Activated CD4-positive, alpha-beta T cell treated with anti-CD3 and anti-CD28 coated beads for 36 hours (primary cell): ENCODE data around the gene CDK13. TPM values are rescaled to one million over a fixed set of nuclear protein-coding genes. Genes with fewer than 3 reads are reported as not detected.

Source experiments
- ATAC-seq: fragments of 200-7000 bp; cut with Tn5 transposase; one replicate; pipeline ENCODE4 v1.10.0; 2021; ENCODE audit warnings: mild to moderate bottlenecking, moderate library complexity
- CTCF ChIA-PET: fragments of 350-600 bp; sonication (Branson Sonifier 250); formaldehyde crosslinking; loops from one replicate; lab custom pipeline; 2021; ENCODE audit warnings: antibody characterized with exemption; lab: Charles Lee
- POLR2A ChIA-PET: fragments of 350-600 bp; sonication (Branson Sonifier 250); formaldehyde crosslinking; loops from one replicate; lab custom pipeline; 2021; ENCODE audit warnings: antibody characterized with exemption, inconsistent platforms; lab: Charles Lee
- DNase-seq: peaks from one replicate; pipeline ENCODE4 v3.0.0-alpha.2; 2020
- H3K27ac Mint-ChIP-seq: one replicate; pipeline ENCODE4 v1.8.0; 2021; ENCODE audit warnings: mixed read lengths
- H3K27me3 Mint-ChIP-seq: one replicate; pipeline ENCODE4 v1.8.0; 2021; ENCODE audit warnings: mixed read lengths
- H3K36me3 Mint-ChIP-seq: one replicate; pipeline ENCODE4 v1.8.0; 2021; ENCODE audit warnings: low read depth, mixed read lengths
- H3K4me1 Mint-ChIP-seq: one replicate; pipeline ENCODE4 v1.8.0; 2021; ENCODE audit warnings: mixed read lengths
- H3K4me3 Mint-ChIP-seq: one replicate; pipeline ENCODE4 v1.8.0; 2021; ENCODE audit warnings: mild to moderate bottlenecking, moderate library complexity, mixed read lengths
- H3K9me3 Mint-ChIP-seq: one replicate; pipeline ENCODE4 v1.8.0; 2021; ENCODE audit warnings: low read depth, mixed read lengths
- intact Hi-C, 2 experiments: fragments of 100-400 bp; cut with DNase I in 1 of 2; cut with micrococcal nuclease in 1 of 2; formaldehyde crosslinking; loops; one replicate each; pipeline versions ENCODE4 v1.14.2 to v1.15.1; 2022 to 2024; cut with DNase I, micrococcal nuclease
- total RNA-seq, 2 experiments: library from RNA; stranded (reverse); gene quantifications; one replicate each; pipeline ENCODE4 v1.2.3, GENCODE V29; 2021

The CDK13 gene
- total RNA-seq, 2 experiments from 2014 or later, result 34.8 to 47.6 TPM

- POLR2A ChIA-PET, result no interaction called here
Measured at GRCh38 chr7:39971924-39972323, 21.9 kb downstream of the CDK13 start.

DNA sequence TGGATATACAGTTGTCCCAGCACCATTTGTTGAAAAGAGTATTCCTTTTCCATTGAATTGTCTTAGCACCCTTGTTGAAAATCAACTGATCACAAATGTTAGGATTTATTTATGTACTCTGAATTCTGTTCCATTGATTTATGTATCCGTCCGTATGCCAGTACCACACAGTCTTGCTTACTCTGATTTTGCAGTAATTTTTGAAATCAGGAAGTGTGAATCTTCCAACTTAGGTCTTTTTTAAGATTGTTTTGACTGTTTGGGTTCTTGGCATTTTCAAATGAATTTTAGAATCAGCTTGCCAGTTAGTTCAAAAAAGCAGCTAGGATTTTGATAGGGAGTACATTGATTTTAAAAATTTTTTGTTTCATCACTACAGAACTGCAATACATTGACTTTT lies 23.7 kb downstream of the CDK13 start:
- Mint-ChIP-seq H3K27me3 (no peaks in the 10 kb centered on the region), H3K4me1 (peaks cover 53% of the 10 kb centered on the region), H3K4me3 (no peak overlapping the region), H3K9me3 (no peaks in the 10 kb centered on the region), H3K36me3 (peaks cover 1% of the 10 kb centered on the region), H3K27ac (peak overlapping the region; percentile 29)
- ChIA-PET CTCF (no interaction called here), POLR2A (no interaction called here)
- DNase-seq (no peak), ATAC-seq (no peak)
- intact Hi-C loops, result no loop called here

More at GRCh38 chr7:39971924-39972323, 21.9 kb downstream of the CDK13 start:
- H3K9me3 Mint-ChIP-seq, result peaks cover 1% of the 10 kb centered on the region
- CTCF ChIA-PET, result interaction anchor here (0.8 to 1.5 kb wide), 3 partner anchors 15 to 412 kb away, joined by 3 to 4 read pairs (median 3); no protein-coding TSS in a partner anchor
- no peaks in the 10 kb centered on the region for H3K27me3 Mint-ChIP-seq
- H3K4me3 Mint-ChIP-seq, result no peak overlapping the region
- H3K36me3 Mint-ChIP-seq, result peaks cover 4% of the 10 kb centered on the region
- ATAC-seq (no peak), DNase-seq (no peak)
- peaks cover 72% of the 10 kb centered on the region for H3K4me1 Mint-ChIP-seq
- intact Hi-C loops, result no loop called here
- no peak overlapping the region for H3K27ac Mint-ChIP-seq

- Mint-ChIP-seq H3K36me3 (no peaks in the 10 kb centered on the region), H3K27me3 (no peaks in the 10 kb centered on the region), H3K4me1 (peaks cover 23% of the 10 kb centered on the region), H3K27ac (no peak overlapping the region), H3K9me3 (no peaks in the 10 kb centered on the region), H3K4me3 (no peak overlapping the region)
- ATAC-seq, result peak; percentile 30
- intact Hi-C loops, result loop anchor here in 1 of 2 experiments (2.0 kb wide), 1 partner anchor 22 kb away; no protein-coding TSS in a partner anchor
- POLR2A ChIA-PET, result interaction anchor here (0.5 to 0.6 kb wide), 3 partner anchors 9 to 76 kb away, joined by 3 to 4 read pairs (median 4); no protein-coding TSS in a partner anchor
- DNase-seq, result no peak
- CTCF ChIA-PET, result interaction anchor here (0.9 kb wide), 1 partner anchor 21 kb away, joined by 3 read pairs; no protein-coding TSS in a partner anchor
Measured at GRCh38 chr7:39978230-39978934, 28.3 kb downstream of the CDK13 start.

DNA sequence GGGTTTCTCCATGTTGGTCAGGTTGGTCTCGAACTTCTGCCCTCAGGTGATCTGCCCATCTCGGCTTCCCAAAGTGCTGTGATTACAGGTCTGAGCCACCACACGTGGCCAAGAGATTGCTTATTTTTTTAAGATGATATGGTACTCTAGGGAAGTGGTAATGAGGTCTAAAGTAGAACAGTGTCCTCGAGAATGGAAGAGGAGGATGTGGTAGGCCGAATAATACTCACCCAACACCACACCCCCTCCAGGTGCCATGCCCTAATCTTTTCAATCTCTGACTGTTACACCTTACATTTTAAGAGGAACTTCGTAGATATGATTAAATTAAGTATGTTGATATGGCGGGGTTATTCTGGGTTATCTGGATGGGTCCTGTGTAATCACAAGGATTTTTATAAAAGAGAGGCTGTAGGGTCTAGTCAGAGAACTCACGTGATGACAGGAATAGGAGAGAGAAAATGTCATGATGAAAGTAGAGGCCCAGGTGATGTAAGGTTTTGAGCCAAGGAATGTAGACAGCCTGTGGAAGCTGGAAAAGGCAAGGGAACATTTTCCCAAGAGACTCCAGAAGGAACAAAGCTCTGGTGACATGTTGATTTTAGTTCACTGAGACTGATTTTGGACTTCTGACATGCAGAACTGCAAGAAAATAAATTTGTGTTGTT lies 29.5 kb downstream of the CDK13 start:
- DNase-seq, result peak; percentile 33
- intact Hi-C loops, result loop anchor here in 1 of 2 experiments (2.0 kb wide), 1 partner anchor 23 kb away; no protein-coding TSS in a partner anchor

GRCh38 chr7:39985398-39985918 lies 35.4 kb downstream of the CDK13 start:
- intact Hi-C loops, result no loop called here
- peaks cover 50% of the 10 kb centered on the region for H3K4me1 Mint-ChIP-seq
- H3K27ac Mint-ChIP-seq, result peak overlapping the region; percentile 73
- ChIA-PET POLR2A (no interaction called here), CTCF (interaction anchor here (1.2 kb wide), 1 partner anchor 67 kb away, joined by 3 read pairs; no protein-coding TSS in a partner anchor)
- no peaks in the 10 kb centered on the region for H3K27me3 Mint-ChIP-seq
- DNase-seq (no peak), ATAC-seq (no peak)
- no peaks in the 10 kb centered on the region for H3K9me3 Mint-ChIP-seq
- H3K36me3 Mint-ChIP-seq, result peaks cover 21% of the 10 kb centered on the region
- no peak overlapping the region for H3K4me3 Mint-ChIP-seq

More for the DNA sequence above, 29.5 kb downstream of the CDK13 start:
- ChIA-PET CTCF (interaction anchor here (0.9 kb wide), 1 partner anchor 22 kb away, joined by 3 read pairs; no protein-coding TSS in a partner anchor), POLR2A (interaction anchor here (0.5 kb wide), 1 partner anchor 95 kb away, joined by 6 read pairs; no protein-coding TSS in a partner anchor)
- no peaks in the 10 kb centered on the region for H3K27me3 Mint-ChIP-seq
- peaks cover 22% of the 10 kb centered on the region for H3K4me1 Mint-ChIP-seq
- H3K36me3 Mint-ChIP-seq, result peaks cover 4% of the 10 kb centered on the region
- H3K9me3 Mint-ChIP-seq, result no peaks in the 10 kb centered on the region
- H3K4me3 Mint-ChIP-seq, result no peak overlapping the region
- H3K27ac Mint-ChIP-seq, result no peak overlapping the region
- peak; percentile 85 for ATAC-seq

- intact Hi-C loops, result loop anchor here (2.0 kb wide), 2 partner anchors 33 to 37 kb away; partner anchors contain the start of gene CDK13 (in 1 of the 2)
- Mint-ChIP-seq H3K4me1 (peaks cover 50% of the 10 kb centered on the region), H3K4me3 (peak overlapping the region; percentile 41), H3K27ac (peak overlapping the region; percentile 73), H3K27me3 (no peaks in the 10 kb centered on the region), H3K36me3 (peaks cover 21% of the 10 kb centered on the region), H3K9me3 (no peaks in the 10 kb centered on the region)
- peak; percentile 63 for ATAC-seq
- CTCF ChIA-PET, result interaction anchor here (0.7 to 1.0 kb wide), 4 partner anchors 11 to 65 kb away, joined by 3 to 5 read pairs (median 4); no protein-coding TSS in a partner anchor
- DNase-seq, result peak; percentile 28
- POLR2A ChIA-PET, result interaction anchor here (0.9 kb wide), 1 partner anchor 10 kb away, joined by 4 read pairs; no protein-coding TSS in a partner anchor
Measured at GRCh38 chr7:39987641-39988347, 37.7 kb downstream of the CDK13 start.

DNA sequence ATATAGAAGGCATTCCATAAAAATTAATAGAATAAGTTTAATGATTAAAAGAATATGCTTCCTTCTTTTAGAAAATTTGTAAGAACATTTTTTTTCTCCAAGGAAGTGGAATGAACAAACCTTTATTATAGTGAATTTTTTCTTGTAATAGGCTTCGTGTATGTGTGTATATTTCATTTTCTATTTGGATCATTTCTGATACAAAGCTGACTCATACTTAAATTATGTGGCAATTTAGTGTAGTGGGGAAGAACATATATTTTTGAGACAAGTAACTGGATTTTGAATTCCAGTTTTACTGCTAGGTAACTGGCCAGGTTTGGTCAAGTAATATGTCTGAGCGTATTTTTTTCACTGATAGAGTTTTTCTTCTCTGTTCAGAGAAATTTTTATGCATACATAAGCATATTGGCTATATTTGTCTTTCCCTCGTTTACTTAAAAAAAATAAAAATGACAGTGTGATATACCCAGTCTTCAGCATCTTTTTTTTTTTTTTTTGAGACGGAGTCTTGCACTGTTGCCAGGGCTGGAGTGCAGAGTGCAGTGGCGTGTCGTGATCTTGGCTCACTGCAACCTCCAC lies 50.8 kb downstream of the CDK13 start:
- CTCF ChIA-PET, result no interaction called here
- H3K27ac Mint-ChIP-seq, result no peak overlapping the region
- ATAC-seq (peak; percentile 47), DNase-seq (no peak)
- peaks cover 15% of the 10 kb centered on the region for H3K4me1 Mint-ChIP-seq
- H3K36me3 Mint-ChIP-seq, result peaks cover 5% of the 10 kb centered on the region
- no peak overlapping the region for H3K4me3 Mint-ChIP-seq
- H3K27me3 Mint-ChIP-seq, result no peaks in the 10 kb centered on the region
- H3K9me3 Mint-ChIP-seq, result no peaks in the 10 kb centered on the region
- POLR2A ChIA-PET, result no interaction called here
- intact Hi-C loops, result no loop called here

GRCh38 chr7:40001649-40002048 lies 51.6 kb downstream of the CDK13 start:
- H3K27me3 Mint-ChIP-seq, result no peaks in the 10 kb centered on the region
- intact Hi-C loops, result no loop called here
- CTCF ChIA-PET, result no interaction called here
- H3K9me3 Mint-ChIP-seq, result no peaks in the 10 kb centered on the region
- H3K4me1 Mint-ChIP-seq, result peaks cover 19% of the 10 kb centered on the region
- no peak overlapping the region for H3K27ac Mint-ChIP-seq
- ATAC-seq (no peak), DNase-seq (no peak)
- POLR2A ChIA-PET, result no interaction called here
- no peak overlapping the region for H3K4me3 Mint-ChIP-seq
- peaks cover 7% of the 10 kb centered on the region for H3K36me3 Mint-ChIP-seq

DNA sequence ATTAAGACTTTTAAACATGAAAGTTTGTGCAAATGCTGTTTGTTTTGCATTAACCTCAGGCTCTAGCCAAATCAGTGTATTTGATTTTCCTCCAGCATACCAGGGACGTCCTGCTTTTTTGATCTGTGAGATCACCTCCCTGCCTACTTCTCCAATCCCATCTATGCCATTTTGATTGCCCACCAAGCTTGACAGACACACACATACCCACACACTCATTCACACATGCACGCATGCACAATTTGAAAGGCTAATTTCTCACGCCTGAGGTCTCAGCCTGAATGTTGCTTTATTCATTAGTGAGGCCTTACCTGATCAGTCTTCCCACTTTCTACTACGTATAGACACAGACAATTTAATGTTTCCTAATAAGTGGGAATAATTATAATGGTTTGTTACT lies 53.5 kb downstream of the CDK13 start:
- Mint-ChIP-seq H3K9me3 (no peaks in the 10 kb centered on the region), H3K27ac (no peak overlapping the region), H3K4me1 (peaks cover 20% of the 10 kb centered on the region), H3K36me3 (peaks cover 6% of the 10 kb centered on the region), H3K27me3 (no peaks in the 10 kb centered on the region), H3K4me3 (no peak overlapping the region)
- ChIA-PET CTCF (interaction anchor here (0.9 to 1.0 kb wide), 2 partner anchors 10 to 46 kb away, joined by 3 read pairs; no protein-coding TSS in a partner anchor), POLR2A (no interaction called here)
- intact Hi-C loops, result no loop called here
- DNase-seq, result no peak
- no peak for ATAC-seq

DNA sequence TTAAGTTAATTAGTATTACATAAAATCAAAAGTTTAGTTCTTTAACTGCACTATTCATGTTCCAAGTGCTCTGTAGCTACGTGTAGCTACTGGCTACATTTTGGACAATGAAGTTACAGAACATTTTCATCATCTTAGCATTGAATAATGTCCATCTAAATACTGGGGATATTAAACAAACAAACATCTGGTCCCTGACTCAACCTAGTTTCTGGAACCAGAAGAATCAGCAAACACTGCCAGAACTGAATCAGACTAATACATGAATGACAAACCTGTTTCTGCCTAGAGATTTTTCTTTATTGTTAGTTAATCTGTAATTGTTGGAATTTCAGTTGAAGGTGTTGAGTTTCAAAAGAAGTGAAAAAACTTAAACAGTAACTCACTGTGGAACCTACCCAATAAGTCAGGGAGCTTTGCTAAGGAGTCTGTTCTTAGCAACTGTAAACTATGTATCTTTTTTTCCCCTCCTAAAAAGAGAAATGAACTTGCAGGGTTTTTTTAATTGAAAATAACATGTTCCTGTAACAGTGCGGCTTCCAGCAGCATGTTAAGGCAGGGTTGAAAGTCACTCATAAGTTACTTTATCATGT lies 58.3 kb downstream of the CDK13 start:
- intact Hi-C loops, result no loop called here
- Mint-ChIP-seq H3K27ac (no peak overlapping the region), H3K36me3 (peaks cover 23% of the 10 kb centered on the region), H3K4me1 (peaks cover 14% of the 10 kb centered on the region), H3K9me3 (no peaks in the 10 kb centered on the region), H3K4me3 (no peak overlapping the region), H3K27me3 (no peaks in the 10 kb centered on the region)
- ATAC-seq (peak; percentile 39), DNase-seq (no peak)
- ChIA-PET CTCF (no interaction called here), POLR2A (no interaction called here)
